ENCODE results near the gene LAMTOR1.

The LAMTOR1 gene

DNA sequence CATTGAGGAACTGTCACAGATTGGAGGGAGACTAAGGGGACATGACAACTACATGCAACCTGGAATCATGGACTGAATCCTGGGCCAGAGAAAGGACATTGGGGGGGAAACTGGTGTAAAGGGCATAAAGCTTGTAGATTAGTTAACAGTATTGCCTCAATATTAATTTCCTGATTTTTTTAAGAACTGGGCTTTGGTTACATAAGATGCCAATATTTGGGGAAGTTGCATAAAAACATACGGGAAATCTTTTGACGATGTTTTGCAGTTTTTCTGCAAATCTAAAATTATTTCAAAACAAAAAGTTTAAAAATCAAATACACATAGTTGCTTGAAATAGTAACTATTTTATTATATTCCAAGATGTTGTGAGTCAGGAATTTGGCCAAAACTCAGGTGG, 29.5 kb upstream of the LAMTOR1 start:
- peaks cover 3% of the 10 kb centered on the region for H3K9me3 ChIP-seq (ENCODE audit: control insufficient read depth, insufficient read depth, low read length)
- no peaks in the 10 kb centered on the region for H3K36me3 ChIP-seq (ENCODE audit: insufficient read depth, low read length)
- H3K4me1 ChIP-seq (ENCODE audit: insufficient read depth, low read length) = no peaks in the 10 kb centered on the region
- no peak overlapping the region for H3K9ac ChIP-seq (ENCODE audit: low read depth, low read length)

DNA sequence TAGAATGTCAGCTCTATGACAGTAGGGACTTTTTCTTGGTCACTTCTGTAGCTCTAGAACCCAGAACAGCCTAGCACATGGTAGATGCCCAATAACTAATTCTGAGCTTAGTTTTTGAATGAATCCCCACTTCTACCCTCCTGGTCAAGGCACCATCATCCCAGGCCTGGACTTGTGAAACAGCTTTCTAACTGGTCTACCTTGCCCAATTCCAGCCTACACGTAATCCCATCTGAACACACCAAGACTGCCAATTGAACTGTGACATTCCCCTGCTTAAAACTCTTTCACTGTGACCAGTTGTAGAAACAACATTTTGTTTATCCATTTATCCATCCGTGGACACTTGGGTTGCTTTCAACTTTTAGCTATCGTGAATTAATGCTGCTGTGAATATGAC, 26.3 kb upstream of the LAMTOR1 start:
- no peaks in the 10 kb centered on the region for H3K4me1 ChIP-seq (ENCODE audit: insufficient read depth, low read length)
- peaks cover 3% of the 10 kb centered on the region for H3K9me3 ChIP-seq (ENCODE audit: control insufficient read depth, insufficient read depth, low read length)
- H3K9ac ChIP-seq (ENCODE audit: low read depth, low read length) = no peak overlapping the region
- H3K36me3 ChIP-seq (ENCODE audit: insufficient read depth, low read length) = no peaks in the 10 kb centered on the region

DNA sequence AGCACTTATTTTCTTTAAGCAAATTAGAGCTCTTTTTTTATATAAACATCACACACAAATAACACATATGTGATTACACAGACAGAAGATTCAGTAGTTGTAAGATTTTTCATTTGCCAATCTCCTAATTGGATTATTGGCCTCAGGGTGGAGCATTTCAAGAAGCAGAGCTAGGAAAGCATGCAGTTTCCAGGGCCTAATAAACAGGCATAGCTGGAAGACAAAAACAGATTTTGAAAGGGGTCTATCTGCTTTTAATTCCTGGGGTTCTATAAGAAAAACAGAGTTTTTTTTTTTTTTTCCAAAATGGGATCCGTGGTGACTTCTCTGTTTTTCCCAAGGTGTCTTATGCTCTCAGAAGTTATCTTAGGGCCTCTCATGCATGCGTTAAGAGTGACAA, 24.8 kb upstream of the LAMTOR1 start:
- Histone ChIP-seq H3K36me3 (ENCODE audit: insufficient read depth, low read length) (no peaks in the 10 kb centered on the region), H3K9me3 (ENCODE audit: control insufficient read depth, insufficient read depth, low read length) (peaks cover 3% of the 10 kb centered on the region), H3K4me1 (ENCODE audit: insufficient read depth, low read length) (no peaks in the 10 kb centered on the region), H3K9ac (ENCODE audit: low read depth, low read length) (no peak overlapping the region)

DNA sequence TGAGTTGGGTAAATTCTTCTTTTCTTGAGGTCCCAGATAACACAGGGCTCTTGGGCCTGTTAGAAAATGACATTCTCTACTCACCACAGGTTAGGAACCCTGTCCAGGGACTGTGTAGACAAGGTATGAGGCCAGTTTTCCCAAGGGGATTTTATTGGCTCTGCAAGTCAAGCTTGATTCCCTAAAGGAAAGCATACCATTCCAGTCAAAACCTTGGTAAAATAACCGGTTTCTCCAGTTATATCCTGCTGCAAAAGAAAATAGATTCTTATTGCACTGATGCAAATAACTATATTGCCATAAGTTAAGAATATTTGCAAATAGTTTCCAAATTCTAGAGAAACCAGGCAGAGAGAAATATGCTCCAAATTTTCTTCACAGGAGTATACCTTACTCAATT, 22.9 kb upstream of the LAMTOR1 start:
- Histone ChIP-seq H3K9me3 (ENCODE audit: control insufficient read depth, insufficient read depth, low read length) (peaks cover 3% of the 10 kb centered on the region), H3K9ac (ENCODE audit: low read depth, low read length) (no peak overlapping the region), H3K36me3 (ENCODE audit: insufficient read depth, low read length) (no peaks in the 10 kb centered on the region), H3K4me1 (ENCODE audit: insufficient read depth, low read length) (no peaks in the 10 kb centered on the region)

DNA sequence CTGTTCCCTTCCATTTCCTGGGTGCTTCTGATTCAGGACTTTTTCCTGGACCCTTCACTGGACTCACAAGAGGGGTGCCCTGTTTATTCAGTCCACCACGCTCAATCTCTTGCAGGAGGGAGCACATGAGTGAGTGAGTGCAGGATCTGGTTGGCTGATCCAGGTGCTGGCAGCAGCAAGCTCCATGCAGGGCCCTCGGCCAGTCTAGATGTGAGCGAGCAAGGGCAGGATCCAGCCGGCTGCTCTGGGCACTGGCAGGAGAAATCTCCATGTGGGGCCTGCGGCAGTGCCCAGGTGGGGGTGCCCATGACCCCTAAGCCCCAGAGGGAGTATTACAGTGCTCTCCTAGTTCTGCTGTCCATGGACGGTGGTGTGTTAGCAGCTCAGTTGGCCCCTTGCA, 20.9 kb upstream of the LAMTOR1 start:
- Histone ChIP-seq H3K36me3 (ENCODE audit: insufficient read depth, low read length) (no peaks in the 10 kb centered on the region), H3K4me1 (ENCODE audit: insufficient read depth, low read length) (no peaks in the 10 kb centered on the region), H3K9ac (ENCODE audit: low read depth, low read length) (no peak overlapping the region), H3K9me3 (ENCODE audit: control insufficient read depth, insufficient read depth, low read length) (peaks cover 3% of the 10 kb centered on the region)

DNA sequence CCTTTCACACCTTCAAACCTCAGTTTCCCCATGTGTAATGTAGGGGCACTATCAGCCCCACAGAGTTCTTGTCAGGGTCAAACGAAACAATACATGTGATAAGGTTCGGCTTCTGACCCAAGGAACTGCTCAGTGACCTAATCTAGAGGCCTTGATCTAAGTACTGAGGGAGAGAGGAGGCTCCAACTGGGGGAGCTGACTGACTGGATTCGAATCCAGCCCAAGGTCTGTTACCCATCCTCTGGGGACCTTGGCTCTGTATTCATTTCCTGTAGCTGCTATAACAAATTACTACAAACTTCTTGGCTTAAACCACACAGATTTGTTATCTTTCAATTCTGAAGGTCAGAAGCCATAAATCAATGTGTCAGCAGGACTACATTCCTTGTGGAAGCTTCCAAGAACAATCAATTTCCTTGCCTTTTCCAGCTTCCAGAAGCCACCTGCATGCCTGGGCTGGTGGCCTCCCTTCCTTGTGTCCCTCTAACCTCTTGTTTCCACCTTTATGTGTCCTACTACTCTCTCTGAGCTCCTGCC, 20.1 kb upstream of the LAMTOR1 start:
- Histone ChIP-seq H3K36me3 (ENCODE audit: insufficient read depth, low read length) (no peaks in the 10 kb centered on the region), H3K4me1 (ENCODE audit: insufficient read depth, low read length) (no peaks in the 10 kb centered on the region), H3K9ac (ENCODE audit: low read depth, low read length) (no peak overlapping the region), H3K9me3 (ENCODE audit: control insufficient read depth, insufficient read depth, low read length) (no peaks in the 10 kb centered on the region; the same call in 1 of the 2 replicates)

DNA sequence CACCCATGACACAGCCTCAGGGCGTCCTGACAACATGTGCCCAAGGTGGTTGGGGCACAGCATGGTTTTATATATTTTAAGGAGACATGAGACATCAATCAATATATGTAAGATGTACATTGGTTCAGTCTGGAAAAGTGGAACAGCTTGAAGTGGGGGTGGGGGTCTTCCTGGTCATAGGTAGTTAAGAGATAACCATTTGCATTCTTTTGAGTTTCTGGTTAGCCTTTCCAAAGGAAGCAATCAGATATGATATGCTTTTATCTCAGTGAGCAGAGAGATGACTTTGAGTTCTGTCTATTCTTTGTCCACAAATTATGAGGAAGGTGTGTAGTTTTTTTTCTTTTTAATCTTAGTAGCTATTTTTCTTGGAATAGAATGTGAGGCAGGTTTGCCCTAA, 19.5 kb upstream of the LAMTOR1 start:
- Histone ChIP-seq H3K36me3 (ENCODE audit: insufficient read depth, low read length) (no peaks in the 10 kb centered on the region), H3K9ac (ENCODE audit: low read depth, low read length) (no peak overlapping the region), H3K4me1 (ENCODE audit: insufficient read depth, low read length) (no peaks in the 10 kb centered on the region), H3K9me3 (ENCODE audit: control insufficient read depth, insufficient read depth, low read length) (no peaks in the 10 kb centered on the region; the same call in 1 of the 2 replicates)

DNA sequence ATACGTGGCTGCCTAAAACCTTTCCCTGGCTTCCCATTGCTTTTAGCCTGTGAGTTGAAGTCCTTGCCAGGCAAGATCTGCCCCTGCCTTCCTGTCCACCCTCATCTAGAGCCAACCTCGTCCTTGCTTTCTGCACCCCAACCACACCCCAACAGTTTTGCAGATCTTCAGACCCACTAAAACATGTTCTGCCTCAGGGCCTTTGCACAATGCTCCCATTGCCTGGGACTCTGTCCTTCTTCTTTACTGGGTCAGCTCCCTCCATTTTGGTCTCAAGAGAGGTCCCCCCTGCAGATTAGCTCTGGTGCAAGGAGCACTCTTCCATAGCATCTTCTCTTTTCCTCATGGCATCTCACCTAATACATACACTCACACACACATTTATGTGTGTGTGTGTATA, 17.8 kb upstream of the LAMTOR1 start:
- Histone ChIP-seq H3K9ac (ENCODE audit: low read depth, low read length) (no peak overlapping the region), H3K36me3 (ENCODE audit: insufficient read depth, low read length) (no peaks in the 10 kb centered on the region)

DNA sequence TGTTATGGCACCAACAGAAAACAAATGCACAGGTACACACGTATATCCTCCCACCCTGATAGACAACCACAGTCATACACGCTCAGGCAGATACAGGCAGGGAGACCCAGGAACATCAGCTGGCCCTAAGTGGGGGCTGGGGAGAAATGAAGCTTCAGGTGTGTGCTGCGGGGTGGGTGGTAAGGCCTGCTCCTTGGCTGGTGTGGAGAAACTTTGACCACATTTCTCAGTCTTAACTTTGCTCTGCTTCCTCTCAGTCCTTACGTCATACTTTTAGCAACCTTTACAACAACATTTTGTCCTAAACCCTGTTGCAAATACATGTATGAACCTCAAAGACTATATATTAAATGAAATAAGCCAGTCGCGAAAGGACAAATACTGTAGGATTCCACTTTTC, 16.1 kb upstream of the LAMTOR1 start:
- H3K36me3 ChIP-seq (ENCODE audit: insufficient read depth, low read length) = no peaks in the 10 kb centered on the region
- H3K4me1 ChIP-seq (ENCODE audit: insufficient read depth, low read length) = no peaks in the 10 kb centered on the region
- H3K9me3 ChIP-seq (ENCODE audit: control insufficient read depth, insufficient read depth, low read length) = no peaks in the 10 kb centered on the region
- no peak overlapping the region for H3K9ac ChIP-seq (ENCODE audit: low read depth, low read length)

More for the DNA sequence above, 17.8 kb upstream of the LAMTOR1 start:
- H3K4me1 ChIP-seq (ENCODE audit: insufficient read depth, low read length) = no peaks in the 10 kb centered on the region
- no peaks in the 10 kb centered on the region for H3K9me3 ChIP-seq (ENCODE audit: control insufficient read depth, insufficient read depth, low read length)

DNA sequence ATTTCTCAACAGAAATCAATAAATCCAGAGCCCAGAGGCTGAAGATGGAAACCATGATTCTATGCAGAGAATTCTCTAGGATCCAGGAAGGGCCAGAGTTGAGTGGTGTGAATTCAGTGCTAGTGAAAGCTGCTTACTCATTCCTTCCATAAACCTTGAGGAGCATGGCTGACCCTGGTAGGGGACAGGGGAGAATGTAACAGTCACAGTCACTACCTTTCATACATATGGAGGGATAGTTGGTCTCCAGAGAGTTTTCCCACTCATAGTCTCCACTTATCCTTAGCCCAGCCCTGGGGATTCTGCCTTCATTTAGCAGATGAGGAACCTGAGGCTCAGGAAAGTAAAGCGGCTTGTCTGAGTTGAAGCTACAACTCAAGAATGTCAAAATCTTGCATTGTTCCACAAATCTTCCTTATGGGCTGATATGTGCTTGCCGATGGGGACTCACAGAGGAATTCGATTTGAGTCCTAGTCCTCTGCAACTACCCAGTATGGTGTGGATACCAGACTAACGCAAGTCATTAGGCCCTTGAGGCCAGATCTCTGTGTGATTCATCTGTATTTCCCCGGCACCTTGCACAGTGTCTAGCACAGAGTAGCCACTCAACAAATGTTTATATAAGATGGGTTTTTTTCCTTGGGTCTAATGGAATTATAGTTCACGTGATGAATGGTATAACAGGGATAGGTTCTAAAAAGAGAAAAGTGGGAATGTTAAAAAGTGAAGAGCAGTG, 13.1 kb upstream of the LAMTOR1 start:
- Histone ChIP-seq H3K36me3 (ENCODE audit: insufficient read depth, low read length) (no peaks in the 10 kb centered on the region), H3K9me3 (ENCODE audit: control insufficient read depth, insufficient read depth, low read length) (no peaks in the 10 kb centered on the region), H3K4me1 (ENCODE audit: insufficient read depth, low read length) (peaks cover 4% of the 10 kb centered on the region; the same call in 1 of the 2 replicates), H3K9ac (ENCODE audit: low read depth, low read length) (no peak overlapping the region)

DNA sequence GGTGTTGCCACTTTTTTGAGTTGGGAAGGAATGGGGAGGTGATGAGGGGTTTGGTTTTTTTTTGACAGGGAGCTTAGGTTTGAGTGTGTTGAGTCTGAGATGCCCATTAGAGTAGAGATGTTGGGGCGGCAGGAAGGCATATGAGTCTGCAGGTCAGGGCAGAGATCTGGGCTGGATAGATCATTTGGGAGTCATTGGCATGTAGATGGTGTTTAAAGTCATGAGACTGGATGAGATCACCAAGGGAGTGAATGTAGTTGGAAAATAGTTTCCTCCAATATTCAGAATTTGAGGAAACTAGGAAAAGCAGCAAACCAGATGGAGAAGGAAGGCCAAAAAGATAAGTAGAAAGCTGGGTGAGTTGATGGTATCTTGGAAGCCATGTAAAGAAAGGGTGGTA, 11.5 kb upstream of the LAMTOR1 start:
- Histone ChIP-seq H3K9ac (ENCODE audit: low read depth, low read length) (no peak overlapping the region), H3K9me3 (ENCODE audit: control insufficient read depth, insufficient read depth, low read length) (no peaks in the 10 kb centered on the region), H3K36me3 (ENCODE audit: insufficient read depth, low read length) (no peaks in the 10 kb centered on the region), H3K4me1 (ENCODE audit: insufficient read depth, low read length) (peaks cover 4% of the 10 kb centered on the region; the same call in 1 of the 2 replicates)

DNA sequence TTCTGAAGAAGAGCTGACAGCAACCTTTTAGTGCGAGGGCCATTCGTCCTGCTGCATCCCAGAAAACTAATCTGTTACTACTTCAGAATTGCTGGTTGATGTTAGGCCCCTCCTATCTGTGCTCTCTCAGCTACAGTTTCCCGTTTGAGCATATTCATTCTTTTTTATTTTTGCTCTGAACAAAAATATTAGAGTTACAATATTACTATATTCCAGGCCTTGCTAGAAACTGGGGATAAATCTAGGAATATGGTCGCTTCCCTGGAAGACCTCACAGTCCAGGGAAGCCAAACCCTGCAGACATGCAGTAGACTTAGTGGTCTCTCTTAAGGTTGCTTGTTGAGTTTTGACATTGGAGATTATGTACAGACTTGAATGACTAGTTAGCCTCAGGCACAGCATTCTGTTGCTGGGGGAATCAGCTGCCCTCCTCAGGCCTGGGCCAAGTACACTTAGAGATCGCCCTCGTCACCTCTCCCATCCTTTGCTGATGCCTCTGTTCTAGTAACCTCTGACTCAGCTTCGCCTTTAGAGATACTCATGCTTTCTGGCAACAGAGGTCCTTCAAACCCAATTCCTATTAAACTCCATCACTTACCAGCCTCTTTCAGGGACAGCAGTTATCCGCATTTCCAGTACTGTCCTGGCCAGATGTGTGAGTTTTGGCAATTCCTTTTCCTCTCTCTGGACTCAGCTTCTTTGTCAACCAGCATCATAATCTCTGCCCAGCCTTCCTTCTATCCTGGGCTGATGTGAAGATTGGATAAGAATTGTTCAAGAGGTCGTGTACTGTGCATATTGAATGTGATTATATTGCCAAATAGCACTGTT, 10.1 kb upstream of the LAMTOR1 start:
- no peaks in the 10 kb centered on the region for H3K36me3 ChIP-seq (ENCODE audit: insufficient read depth, low read length)
- no peaks in the 10 kb centered on the region for H3K9me3 ChIP-seq (ENCODE audit: control insufficient read depth, insufficient read depth, low read length)
- H3K9ac ChIP-seq (ENCODE audit: low read depth, low read length) = peak overlapping the region; percentile 96
- H3K4me1 ChIP-seq (ENCODE audit: insufficient read depth, low read length) = peaks cover 4% of the 10 kb centered on the region; the same call in 1 of the 2 replicates

DNA sequence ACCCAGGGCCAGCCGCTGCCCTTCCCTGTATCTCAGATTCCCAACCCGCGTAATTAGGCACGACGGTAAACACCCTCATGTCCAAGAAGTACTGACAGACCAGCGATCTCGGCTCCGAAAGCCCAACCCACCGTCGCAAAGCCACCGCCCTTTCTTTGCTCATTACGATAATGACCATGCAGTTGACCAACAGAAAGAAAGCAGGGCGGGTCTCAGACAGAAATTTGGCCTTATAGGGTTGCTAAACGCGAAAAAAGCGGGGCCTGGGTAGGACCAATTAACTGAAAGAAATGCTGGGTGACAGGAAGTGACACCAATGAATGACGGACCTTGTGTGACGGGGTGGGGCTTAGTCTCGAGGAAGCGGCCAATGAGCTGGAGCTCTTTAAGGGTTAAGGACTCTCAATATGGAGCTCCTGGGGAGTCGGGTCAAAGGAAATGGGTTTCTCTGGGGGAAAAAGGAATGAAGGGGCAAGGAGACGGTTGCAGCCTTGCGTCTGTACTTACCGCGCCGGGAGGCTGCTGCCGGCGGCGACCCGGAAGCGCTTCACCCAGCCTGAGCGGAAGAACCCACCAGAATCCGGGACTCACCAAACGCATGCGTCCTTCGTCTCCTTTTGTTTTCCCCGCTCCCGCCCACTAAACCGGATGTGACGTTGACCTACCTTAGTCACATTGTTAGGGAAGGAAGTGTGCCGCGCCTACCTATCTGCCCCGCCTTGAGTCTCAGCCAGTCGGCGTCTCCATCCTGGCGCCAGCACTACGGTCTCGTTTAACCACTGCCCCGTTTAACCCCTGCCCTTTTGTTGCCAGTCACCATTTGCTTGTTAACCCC, 9.3 kb upstream of the LAMTOR1 start, which contains the start of gene ANAPC15:
ANAPC15 (minus strand) TSS at position 553 of the 835 bp plus-strand sequence. CDS start 1,419 bp downstream, outside the sequence.
- Histone ChIP-seq H3K9ac (ENCODE audit: low read depth, low read length) (peak within 1 kb of the TSS; percentile 96), H3K9me3 (ENCODE audit: control insufficient read depth, insufficient read depth, low read length) (no peaks in the 10 kb centered on the region), H3K36me3 (ENCODE audit: insufficient read depth, low read length) (no peaks in the 10 kb centered on the region), H3K4me1 (ENCODE audit: insufficient read depth, low read length) (peaks cover 4% of the 10 kb centered on the region; the same call in 1 of the 2 replicates)

Measured in ES-I3 (cell line).